ENCODE data around the gene APBA1. TPM values are rescaled to one million over a fixed set of nuclear protein-coding genes. Genes with fewer than 3 reads are reported as not detected.
A peak's percentile ranks its signal among the peaks of the same experiment; 100 is the strongest.

The APBA1 gene
- total and polyA plus RNA-seq, 7 donors, result 0.23 to 4.2 (median 0.81) TPM

DNA sequence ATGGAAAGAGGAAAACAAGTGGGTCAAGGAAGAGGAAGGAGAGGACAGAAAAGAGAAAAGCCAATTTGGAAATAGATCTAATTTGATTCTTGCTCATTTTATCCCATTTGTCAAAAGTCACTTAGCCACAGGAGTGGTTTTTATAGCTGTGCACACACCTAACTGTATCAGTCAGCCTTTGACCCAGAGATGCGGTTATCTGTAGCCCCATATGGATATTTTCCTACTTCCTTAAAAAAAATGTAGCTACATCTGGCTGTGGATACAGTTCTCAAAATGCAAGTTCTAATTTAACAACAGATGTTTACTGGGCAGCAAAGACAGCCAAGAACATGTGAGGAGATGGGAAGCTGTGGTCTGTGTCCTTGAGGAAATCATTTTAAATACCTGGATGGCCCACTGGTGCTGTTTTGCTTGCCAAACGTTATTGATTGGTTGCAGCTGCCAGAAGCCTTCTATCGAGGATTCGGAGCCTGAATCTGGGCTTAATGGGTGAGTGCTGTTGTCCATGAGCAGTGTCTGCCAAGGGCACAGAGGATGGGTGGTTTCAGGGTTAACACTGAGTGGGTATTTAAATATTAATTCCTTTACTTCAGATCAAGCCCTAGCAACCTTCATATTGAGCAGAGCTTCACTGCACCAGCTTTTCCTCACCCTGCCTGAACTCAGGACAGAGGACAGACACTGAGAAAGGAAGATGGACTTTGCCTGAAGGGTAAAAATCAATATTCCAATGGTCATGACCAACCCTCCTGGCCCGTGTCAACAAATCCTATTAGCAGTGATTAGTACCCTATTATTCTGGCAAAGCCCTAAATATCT, 92.2 kb downstream of the APBA1 start:
- H3K36me3 ChIP-seq (ENCODE audit: insufficient read depth in 1 of 2, low read depth in 1 of 2), result no peaks in the 10 kb centered on the region
- DNase-seq (no peak), ATAC-seq (no peak)
- H3K27ac ChIP-seq, result no peak overlapping the region
- no peaks in the 10 kb centered on the region for H3K9me3 ChIP-seq
- H3K4me3 ChIP-seq, result no peak overlapping the region
- WGBS, 3 donors, result 51 to 62% (median 57%) methylated on average over 5 of the region's 5 CpGs
- H3K4me1 ChIP-seq, result no peaks in the 10 kb centered on the region
- TF ChIP-seq, protein P1, sequence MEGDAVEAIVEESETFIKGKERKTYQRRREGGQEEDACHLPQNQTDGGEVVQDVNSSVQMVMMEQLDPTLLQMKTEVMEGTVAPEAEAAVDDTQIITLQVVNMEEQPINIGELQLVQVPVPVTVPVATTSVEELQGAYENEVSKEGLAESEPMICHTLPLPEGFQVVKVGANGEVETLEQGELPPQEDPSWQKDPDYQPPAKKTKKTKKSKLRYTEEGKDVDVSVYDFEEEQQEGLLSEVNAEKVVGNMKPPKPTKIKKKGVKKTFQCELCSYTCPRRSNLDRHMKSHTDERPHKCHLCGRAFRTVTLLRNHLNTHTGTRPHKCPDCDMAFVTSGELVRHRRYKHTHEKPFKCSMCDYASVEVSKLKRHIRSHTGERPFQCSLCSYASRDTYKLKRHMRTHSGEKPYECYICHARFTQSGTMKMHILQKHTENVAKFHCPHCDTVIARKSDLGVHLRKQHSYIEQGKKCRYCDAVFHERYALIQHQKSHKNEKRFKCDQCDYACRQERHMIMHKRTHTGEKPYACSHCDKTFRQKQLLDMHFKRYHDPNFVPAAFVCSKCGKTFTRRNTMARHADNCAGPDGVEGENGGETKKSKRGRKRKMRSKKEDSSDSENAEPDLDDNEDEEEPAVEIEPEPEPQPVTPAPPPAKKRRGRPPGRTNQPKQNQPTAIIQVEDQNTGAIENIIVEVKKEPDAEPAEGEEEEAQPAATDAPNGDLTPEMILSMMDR (IDR thresholded peaks at IDR 0.05), result no peak
- intact Hi-C loops (cut with DNase I), result no loop called here
- no peaks in the 10 kb centered on the region for H3K27me3 ChIP-seq (ENCODE audit: insufficient read depth in 3 of 3, low read length in 2 of 3)

DNA sequence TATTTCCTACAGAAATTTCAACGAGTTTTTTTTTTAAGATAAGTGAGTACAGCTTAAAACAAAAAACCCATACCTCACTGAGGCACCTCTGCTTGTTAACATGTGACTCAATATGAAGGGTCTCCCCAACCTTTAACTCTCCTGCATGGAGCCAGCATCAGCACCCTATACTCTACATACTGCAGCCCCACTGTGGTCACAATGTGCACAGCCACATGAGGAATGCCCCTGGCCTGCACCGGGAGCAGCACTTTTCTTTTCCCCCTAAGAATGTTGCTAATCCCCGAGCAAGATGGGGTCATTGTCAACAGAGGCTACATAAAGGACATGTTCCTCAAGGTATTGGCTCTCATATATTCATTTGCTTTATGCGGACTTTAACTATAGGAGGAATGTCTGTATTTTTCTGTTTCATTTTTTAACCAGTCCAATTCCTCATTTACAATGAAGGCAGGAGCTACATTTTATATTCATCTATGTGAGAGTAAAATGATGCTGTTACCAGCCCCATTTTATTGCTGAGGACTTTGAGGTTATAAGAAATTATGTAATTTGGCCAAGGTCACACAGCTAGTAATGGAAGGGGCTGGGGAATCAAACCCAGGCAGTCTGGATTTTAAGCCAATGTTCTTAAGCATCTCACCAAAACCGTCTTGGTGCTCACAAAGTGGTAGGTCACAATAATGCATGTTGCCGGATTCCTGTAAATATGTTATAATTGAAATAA, 93.0 kb downstream of the APBA1 start:
- intact Hi-C loops (cut with DNase I), result no loop called here
- H3K4me1 ChIP-seq, result no peaks in the 10 kb centered on the region
- 85 to 90% (median 85%) methylated on average over 6 of the region's 6 CpGs for WGBS, 3 donors
- no peak overlapping the region for H3K4me3 ChIP-seq
- ATAC-seq, result no peak
- TF ChIP-seq, protein P1 (IDR thresholded peaks at IDR 0.05), result no peak
- H3K9me3 ChIP-seq, result no peaks in the 10 kb centered on the region
- no peak for DNase-seq
- no peaks in the 10 kb centered on the region for H3K36me3 ChIP-seq (ENCODE audit: insufficient read depth in 1 of 2, low read depth in 1 of 2)
- H3K27ac ChIP-seq, result no peak overlapping the region
- no peaks in the 10 kb centered on the region for H3K27me3 ChIP-seq (ENCODE audit: insufficient read depth in 3 of 3, low read length in 2 of 3)

GRCh38 chr9:69578026-69578425, 94.1 kb downstream of the APBA1 start:
- TF ChIP-seq, protein P1 (IDR thresholded peaks at IDR 0.05), result no peak
- no peaks in the 10 kb centered on the region for H3K36me3 ChIP-seq (ENCODE audit: insufficient read depth in 1 of 2, low read depth in 1 of 2)
- H3K9me3 ChIP-seq, result no peaks in the 10 kb centered on the region
- WGBS, 3 donors, result 34 to 46% (median 44%) methylated on average over 3 of the region's 3 CpGs
- intact Hi-C loops (cut with DNase I), result no loop called here
- peak in 1 of 2 donors; percentile 58 for DNase-seq
- no peaks in the 10 kb centered on the region for H3K4me1 ChIP-seq
- no peaks in the 10 kb centered on the region for H3K27me3 ChIP-seq (ENCODE audit: insufficient read depth in 3 of 3, low read length in 2 of 3)
- H3K27ac ChIP-seq, result no peak overlapping the region
- peak in 1 of 4 donors; percentile 26 for ATAC-seq
- H3K4me3 ChIP-seq, result no peak overlapping the region

GRCh38 chr9:69577123-69577522, 95.0 kb downstream of the APBA1 start:
- Histone ChIP-seq H3K27ac (no peak overlapping the region), H3K36me3 (ENCODE audit: insufficient read depth in 1 of 2, low read depth in 1 of 2) (no peaks in the 10 kb centered on the region), H3K4me3 (no peak overlapping the region), H3K9me3 (no peaks in the 10 kb centered on the region), H3K27me3 (ENCODE audit: insufficient read depth in 3 of 3, low read length in 2 of 3) (no peaks in the 10 kb centered on the region), H3K4me1 (no peaks in the 10 kb centered on the region)
- intact Hi-C loops (cut with DNase I), result no loop called here
- 96 to 100% (median 98%) methylated on average over 1 of the region's 1 CpG for WGBS, 3 donors
- ATAC-seq, result no peak
- no peak for DNase-seq
- TF ChIP-seq, protein P1 (IDR thresholded peaks at IDR 0.05), result no peak

All from psoas muscle (tissue), 8 donors.